Non-pigmented ciliary epithelial cell (primary cell): Measurements from ENCODE around the gene RAPGEF3.

Experiments
- DNase-seq: peaks from one replicate; pipeline ENCODE4 v3.0.0-alpha.2; 2010; ENCODE audit warnings: low read depth

Gene RAPGEF3

DNA sequence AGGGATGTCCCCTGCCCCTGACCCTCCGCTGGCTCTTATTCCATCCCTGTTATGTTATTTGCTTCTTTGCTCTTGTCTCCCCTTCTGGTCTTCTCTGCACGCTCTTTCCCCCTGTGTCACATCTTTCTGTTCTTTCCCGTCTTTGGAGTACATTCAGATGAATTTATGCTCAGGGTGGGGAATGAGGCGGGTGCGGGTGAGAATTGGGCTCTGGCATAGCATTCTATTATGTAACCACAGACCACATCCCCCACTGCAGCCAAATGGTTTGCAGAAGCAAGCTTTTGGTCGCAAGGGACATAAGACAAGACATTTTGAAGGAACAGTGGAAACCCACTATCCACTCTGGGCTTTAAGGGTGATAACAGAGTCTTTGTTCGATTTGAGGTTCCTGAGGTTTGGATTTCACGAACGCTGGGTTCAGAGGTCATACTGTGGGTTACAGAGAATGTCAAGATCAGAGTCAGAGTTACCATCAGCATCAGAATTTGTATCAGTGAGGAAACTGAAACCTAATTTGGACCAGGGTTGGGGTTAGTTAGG, 37.2 kb downstream of the RAPGEF3 start:
- DNase-seq: no peak

- DNase-seq: no peak
Measured at GRCh38 chr12:47718531-47718930, 40.1 kb downstream of the RAPGEF3 start.

DNA sequence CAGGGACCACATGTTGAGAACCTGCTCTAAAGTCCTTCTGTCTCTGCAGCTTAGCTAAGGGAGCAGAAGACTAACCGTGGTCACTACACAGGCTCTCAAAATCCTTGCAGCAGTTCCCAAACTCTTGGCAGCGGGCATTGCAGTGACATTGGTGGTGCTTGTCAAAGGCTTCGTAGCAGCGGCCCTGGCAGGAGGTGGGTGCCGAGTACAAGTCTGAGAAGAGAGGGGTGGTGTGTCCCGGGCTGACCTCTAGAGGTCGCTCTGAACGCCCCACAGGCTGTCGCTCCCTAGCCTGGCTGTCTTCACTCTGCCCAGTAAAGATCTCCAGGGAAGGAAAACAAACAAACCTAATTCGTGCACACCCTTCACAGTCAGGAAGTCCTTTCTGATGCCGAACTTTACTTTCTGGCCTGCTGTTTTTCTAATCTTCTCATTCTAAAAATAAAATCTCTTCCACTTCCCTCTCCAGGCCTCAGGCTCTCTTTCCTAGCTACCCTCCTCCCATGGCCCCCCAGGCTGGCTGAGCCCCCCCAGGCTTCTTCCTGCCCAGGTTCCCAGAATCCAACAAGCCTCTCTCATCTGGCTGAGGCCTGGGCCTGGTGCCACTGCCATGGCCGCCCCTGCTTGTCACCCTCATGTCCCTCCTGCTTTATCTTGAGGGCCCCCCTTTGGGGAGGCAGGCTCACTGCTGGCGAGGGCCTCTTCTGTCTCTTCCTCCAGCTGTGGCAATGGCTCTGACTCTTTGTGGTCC, 41.1 kb downstream of the RAPGEF3 start:
- DNase-seq: no peak

GRCh38 chr12:47717046-47717442, 41.6 kb downstream of the RAPGEF3 start:
- DNase-seq: no peak

- DNase-seq: no peak
Measured at GRCh38 chr12:47715877-47716548, 42.7 kb downstream of the RAPGEF3 start.

DNA sequence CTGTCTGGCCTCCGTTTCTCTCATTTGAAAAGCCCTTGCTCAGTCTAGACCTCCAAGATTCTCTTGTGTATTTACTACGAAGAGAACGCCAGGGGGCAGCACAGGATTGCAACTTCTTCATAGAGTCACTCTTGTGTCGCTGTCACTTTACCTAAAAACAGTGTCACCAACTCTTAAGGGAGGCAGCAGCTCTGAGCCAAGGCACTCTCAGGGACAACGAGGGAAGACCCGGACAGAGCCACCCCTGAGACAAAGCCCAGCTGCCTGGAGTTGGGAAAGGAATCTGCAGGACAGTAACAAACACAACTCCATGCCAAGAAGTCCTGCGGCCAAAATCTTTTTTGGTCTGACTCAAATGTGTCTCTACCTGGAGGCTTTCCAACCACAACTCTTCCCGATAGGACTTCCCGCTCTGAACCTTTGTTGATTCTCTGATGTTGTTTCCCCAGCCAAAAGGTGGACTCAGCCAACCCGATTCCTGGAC, 43.2 kb downstream of the RAPGEF3 start:
- DNase-seq: peak; percentile 34

- DNase-seq: no peak
Measured at GRCh38 chr12:47714826-47715386, 43.8 kb downstream of the RAPGEF3 start.

- no peak for DNase-seq
Measured at GRCh38 chr12:47712171-47712570, 46.5 kb downstream of the RAPGEF3 start.

DNA sequence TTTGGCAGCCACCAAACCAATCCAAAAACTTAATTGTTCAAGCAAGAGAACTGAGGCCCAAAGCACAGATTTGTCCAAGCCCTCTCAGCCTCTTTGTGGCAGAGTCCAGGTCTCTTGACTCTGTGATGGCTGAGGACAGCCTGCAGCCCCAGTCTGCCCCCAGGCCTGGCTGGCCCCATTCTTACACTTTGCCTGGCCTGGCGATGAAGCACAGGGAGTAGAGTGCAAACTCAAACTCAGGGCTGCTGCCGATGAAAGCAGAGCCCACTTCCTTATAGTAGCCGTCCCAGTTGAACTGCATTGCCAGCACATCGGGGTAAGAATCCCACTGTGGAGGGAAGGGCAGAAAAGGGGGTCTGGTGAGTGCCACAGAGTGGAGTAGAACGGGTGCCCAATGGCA, 47.2 kb downstream of the RAPGEF3 start:
- DNase-seq: no peak

GRCh38 chr12:47710278-47710677, 48.4 kb downstream of the RAPGEF3 start:
- DNase-seq: no peak

DNA sequence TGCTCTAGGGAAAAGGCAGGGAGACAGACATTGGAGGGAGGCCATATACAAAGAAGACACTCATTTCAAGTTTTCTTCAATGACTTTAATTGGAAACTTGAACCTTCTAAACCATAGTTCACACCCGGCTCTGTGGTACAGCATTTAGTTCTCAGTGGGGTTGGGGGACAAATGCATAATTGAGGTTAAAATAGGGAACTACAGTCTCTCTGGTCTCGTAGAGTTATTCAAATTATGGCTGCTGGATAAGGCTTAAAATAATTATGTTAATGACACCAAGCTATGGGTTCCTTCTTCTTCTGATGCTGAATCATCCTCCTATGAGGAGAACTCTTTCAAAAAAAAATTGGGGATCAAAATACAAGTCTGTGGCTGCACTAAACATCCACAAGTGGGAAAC, 49.0 kb downstream of the RAPGEF3 start:
- no peak for DNase-seq

DNA sequence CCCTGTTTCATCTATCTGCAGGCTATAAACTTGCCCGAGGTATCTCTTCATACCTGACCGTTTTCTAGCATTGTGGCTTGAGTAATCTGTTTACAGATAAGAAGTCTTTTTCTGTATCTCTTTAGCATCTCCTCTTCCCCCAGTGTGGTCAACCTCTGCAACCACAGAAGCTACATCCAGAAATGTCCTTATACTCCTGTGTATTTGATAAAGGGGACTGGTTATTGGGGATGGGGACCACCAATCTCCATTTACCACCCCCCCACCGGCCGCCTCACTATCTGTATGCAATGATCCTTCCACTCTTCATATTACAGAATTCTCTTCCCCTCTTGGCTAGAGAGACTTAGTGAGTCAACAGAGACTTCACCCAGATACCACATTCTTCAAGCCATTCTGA, 49.4 kb downstream of the RAPGEF3 start:
- no peak for DNase-seq

GRCh38 chr12:47707905-47708543, 50.7 kb downstream of the RAPGEF3 start:
- DNase-seq: no peak

DNA sequence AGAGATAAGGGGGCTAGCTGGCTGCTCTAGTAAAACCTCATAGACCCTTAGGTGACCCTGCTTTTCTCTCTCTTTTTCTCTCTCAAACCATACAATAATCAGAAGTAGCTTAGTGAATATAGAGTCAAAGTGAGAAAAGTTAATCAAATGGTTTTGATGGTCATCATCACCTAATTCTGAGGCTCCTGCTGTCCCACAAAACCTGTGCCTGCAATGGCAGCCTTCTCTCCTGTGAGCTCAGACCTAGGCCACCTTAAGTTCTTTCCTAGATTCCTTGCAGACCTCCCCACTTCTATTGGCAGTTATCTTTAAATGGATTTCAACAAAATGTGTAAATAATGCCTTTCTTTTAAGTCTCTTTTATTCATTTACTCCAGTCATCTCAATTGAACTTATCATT, 51.3 kb downstream of the RAPGEF3 start:
- no peak for DNase-seq

GRCh38 chr12:47705566-47706425, 52.9 kb downstream of the RAPGEF3 start, which contains the start of gene RPAP3:
Gene RPAP3 (minus strand): TSS chr12:47706030. CDS start chr12:47702840, 3,190 bp downstream.
- DNase-seq: peak; percentile 52

DNA sequence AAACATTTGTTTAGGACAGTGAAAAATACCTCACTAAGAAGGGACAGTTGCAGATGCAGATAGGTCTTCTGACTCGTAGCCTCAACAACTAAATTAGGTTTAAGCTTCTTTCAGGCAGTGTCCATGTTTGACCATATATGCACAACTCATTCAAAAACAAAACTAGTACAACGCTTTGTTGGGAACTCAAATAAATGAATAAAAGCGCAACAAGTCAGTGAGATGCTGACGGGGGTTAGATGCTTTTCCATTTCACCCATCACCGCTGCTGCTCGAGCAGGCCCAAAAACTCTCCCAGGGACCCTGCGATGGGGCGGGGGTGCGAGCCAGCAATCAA, 53.5 kb downstream of the RAPGEF3 start:
- no peak for DNase-seq

DNA sequence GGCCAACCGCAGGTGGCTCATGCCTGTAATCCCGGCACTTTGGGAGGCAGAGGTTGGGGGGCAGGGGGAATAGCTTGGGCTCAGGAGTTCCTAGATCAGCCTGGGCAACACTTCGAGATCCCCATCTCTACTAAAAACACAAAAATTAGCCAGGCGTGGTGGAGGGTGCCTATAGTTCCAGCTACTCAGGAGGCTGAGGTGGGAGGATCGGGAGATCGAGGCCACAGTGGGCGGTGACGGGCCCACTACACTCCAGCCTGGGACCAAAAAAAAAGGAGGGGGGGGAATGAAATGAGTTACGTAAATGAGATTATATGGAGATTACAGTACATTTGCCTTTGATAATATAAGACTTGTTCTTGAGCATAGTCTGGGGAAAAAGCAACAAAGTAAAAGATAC, 54.0 kb downstream of the RAPGEF3 start:
- no peak for DNase-seq

- DNase-seq: no peak
Measured at GRCh38 chr12:47700263-47700662, 58.4 kb downstream of the RAPGEF3 start.

DNA sequence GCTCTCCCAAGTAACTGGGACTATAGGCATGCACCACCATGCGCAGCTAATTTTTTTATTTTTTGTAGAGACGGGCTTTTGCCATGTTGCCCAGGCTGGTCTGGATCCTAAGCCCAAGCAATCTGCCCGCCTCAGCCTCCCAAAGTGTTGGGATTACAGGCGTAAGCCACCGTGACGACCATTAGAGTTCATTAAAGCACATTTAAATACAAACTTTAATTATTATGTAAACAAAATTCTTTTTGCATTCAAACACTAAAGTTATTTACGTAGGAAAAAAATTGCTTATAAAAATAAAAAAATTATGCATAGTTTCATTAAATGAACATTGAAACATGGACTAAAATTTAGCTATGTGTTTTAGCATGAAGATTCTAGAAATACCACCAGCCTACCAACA, 60.0 kb downstream of the RAPGEF3 start:
- DNase-seq: no peak

GRCh38 chr12:47698055-47698454, 60.6 kb downstream of the RAPGEF3 start:
- DNase-seq: no peak

GRCh38 chr12:47689215-47689614, 69.5 kb downstream of the RAPGEF3 start:
- no peak for DNase-seq

GRCh38 chr12:47687636-47688035, 71.0 kb downstream of the RAPGEF3 start:
- DNase-seq: no peak
